Uterus (tissue), 2 donors: ENCODE data around the gene IFIT1B.

ENCODE experiments used
- POLR2A ChIP-seq, 2 donors: fragments of 450-650 bp; IDR thresholded peaks; one replicate each; pipeline ENCODE4 v1.6.1; 2016; ENCODE audit warnings: antibody characterized with exemption in 2 of 2, mild to moderate bottlenecking in 1 of 2, moderate library complexity in 1 of 2
- TF ChIP-seq, protein P1 (sequence below), 4 experiments: fragments of 200-600 bp in 2 of 4; fragments of 450-650 bp in 2 of 4; sonication (generic) in 2 of 4; IDR thresholded peaks; one replicate each; pipeline ENCODE4 v1.5.1; 2016 to 2019; ENCODE audit warnings: antibody characterized with exemption in 4 of 4, mild to moderate bottlenecking in 2 of 4, moderate library complexity in 1 of 4

DNA sequence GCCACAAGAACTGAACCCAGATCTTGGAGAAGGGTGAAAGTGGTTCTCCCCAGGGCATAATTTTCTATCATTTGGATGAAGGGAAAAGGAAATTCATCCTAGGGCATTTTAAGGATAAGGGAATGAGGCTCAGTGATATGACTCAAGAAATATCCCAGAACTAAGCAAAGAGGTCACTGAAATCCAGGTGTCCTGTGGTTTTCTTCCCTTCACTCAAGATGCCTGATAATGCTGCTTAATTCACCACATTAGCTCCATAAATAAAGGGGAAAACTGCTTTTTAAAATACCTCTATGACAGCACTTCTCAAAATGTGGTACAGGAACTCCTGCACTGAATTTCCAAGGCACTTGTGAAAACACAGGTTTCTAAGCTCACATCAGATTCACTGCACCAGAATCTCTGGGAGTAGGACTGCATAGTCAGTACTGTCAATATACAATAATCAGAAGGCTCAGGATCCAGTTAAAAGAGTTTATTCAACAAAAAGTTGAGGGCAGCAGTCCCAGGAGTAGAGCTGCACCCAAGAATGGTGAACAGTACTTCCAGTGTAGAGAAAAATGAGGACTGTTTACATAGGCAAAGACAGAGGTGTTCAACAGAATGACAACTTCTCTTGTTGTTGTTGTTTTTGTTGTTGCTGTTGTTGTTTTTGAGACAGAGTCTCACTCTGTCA is 47.2 kb upstream of the IFIT1B start:
- TF ChIP-seq, protein P1, sequence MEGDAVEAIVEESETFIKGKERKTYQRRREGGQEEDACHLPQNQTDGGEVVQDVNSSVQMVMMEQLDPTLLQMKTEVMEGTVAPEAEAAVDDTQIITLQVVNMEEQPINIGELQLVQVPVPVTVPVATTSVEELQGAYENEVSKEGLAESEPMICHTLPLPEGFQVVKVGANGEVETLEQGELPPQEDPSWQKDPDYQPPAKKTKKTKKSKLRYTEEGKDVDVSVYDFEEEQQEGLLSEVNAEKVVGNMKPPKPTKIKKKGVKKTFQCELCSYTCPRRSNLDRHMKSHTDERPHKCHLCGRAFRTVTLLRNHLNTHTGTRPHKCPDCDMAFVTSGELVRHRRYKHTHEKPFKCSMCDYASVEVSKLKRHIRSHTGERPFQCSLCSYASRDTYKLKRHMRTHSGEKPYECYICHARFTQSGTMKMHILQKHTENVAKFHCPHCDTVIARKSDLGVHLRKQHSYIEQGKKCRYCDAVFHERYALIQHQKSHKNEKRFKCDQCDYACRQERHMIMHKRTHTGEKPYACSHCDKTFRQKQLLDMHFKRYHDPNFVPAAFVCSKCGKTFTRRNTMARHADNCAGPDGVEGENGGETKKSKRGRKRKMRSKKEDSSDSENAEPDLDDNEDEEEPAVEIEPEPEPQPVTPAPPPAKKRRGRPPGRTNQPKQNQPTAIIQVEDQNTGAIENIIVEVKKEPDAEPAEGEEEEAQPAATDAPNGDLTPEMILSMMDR (IDR thresholded peaks at IDR 0.05): no peak
- TF ChIP-seq POLR2A (IDR thresholded peaks at IDR 0.05): no peak
